ENCODE results near the gene FERMT2. TPM values are rescaled to one million over a fixed set of nuclear protein-coding genes. Genes with fewer than 3 reads are reported as not detected.

FERMT2 gene
- total and polyA plus RNA-seq, 2 donors from 2014 or later = 46.2 to 78.2 TPM

DNA sequence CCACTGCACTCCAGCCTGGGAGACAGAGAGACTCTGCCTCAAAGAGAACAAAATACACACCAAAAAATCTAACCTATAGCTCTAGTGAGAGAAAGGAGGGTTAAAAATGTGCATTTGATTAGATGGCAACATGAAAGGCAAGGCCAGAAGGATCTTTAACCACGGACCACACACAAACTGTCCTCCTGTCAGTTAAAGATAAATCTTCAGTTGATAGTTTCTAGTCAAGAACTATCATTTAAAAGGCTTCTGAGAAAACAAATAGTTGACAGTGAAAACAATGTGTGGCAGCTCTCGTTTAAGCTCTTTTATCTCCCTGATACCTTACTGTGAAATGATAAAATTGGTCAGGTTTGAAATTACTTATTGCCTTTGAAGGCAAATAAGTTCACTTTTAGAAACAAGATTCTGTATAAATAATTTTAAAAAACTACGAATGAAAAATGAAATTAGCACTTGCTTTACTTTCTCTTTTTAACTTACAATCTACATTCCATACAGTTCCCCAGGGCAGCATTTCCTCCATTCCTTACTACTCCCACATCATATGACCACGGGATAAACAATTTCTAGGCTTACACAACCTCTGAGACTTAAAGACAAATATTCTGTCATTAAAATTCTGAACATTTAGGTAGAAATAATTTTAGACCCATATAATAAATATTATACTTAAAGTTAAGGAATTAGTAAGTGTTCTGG, 88.1 kb downstream of the FERMT2 start:
- Histone ChIP-seq H3K27ac (ENCODE audit: low read depth in 2 of 2, low read length in 2 of 2) (peak overlapping the region in 1 of 2 donors; percentile 0), H3K4me1 (ENCODE audit: control insufficient read depth in 2 of 3, insufficient read depth in 2 of 3, low read depth in 1 of 3, low read length in 3 of 3) (peaks cover 0 to 2% (median 0%) of the 10 kb centered on the region in 3 donors), H3K9me3 (ENCODE audit: control insufficient read depth in 2 of 3, insufficient read depth in 1 of 3, low read length in 3 of 3) (no peaks in the 10 kb centered on the region), H3K27me3 (ENCODE audit: control insufficient read depth, insufficient read depth, low read length) (no peaks in the 10 kb centered on the region), H3K9ac (ENCODE audit: low read length in 3 of 3) (no peak overlapping the region), H3K4me3 (ENCODE audit: low read length in 3 of 3) (no peak overlapping the region), H3K36me3 (ENCODE audit: control insufficient read depth in 2 of 3, insufficient read depth in 3 of 3, low read length in 3 of 3) (peaks cover 9 to 45% (median 31%) of the 10 kb centered on the region in 3 donors)
- DNase-seq (peak in 1 of 5 donors; percentile 53), FAIRE-seq (peak; percentile 54)
- TF ChIP-seq, protein P1, sequence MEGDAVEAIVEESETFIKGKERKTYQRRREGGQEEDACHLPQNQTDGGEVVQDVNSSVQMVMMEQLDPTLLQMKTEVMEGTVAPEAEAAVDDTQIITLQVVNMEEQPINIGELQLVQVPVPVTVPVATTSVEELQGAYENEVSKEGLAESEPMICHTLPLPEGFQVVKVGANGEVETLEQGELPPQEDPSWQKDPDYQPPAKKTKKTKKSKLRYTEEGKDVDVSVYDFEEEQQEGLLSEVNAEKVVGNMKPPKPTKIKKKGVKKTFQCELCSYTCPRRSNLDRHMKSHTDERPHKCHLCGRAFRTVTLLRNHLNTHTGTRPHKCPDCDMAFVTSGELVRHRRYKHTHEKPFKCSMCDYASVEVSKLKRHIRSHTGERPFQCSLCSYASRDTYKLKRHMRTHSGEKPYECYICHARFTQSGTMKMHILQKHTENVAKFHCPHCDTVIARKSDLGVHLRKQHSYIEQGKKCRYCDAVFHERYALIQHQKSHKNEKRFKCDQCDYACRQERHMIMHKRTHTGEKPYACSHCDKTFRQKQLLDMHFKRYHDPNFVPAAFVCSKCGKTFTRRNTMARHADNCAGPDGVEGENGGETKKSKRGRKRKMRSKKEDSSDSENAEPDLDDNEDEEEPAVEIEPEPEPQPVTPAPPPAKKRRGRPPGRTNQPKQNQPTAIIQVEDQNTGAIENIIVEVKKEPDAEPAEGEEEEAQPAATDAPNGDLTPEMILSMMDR (IDR thresholded peaks at IDR 0.05; ENCODE audit: borderline replicate concordance, extremely low read depth, insufficient read depth) = no peak
- intact Hi-C loops (cut with DNase I) = no loop called here

DNA sequence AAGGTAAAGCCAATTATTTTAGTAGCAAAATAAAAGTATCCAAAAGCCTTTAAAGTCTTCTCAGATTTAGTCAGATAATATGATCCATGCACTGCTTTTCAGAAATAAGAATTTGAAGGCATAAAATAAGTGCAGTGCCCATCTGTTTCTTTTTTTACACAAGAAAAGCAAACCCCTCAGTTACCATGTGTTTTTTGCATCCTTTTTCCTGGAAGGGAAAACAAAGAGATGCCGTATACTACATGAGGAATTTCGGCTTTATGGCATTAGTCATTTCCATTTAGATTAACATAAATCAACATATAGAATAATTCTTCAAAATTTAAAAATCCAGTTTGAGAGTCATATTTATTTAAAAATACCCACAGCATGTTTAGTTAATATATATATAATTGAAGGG, 89.4 kb downstream of the FERMT2 start:
- H3K4me1 ChIP-seq (ENCODE audit: control insufficient read depth in 2 of 3, insufficient read depth in 2 of 3, low read depth in 1 of 3, low read length in 3 of 3) = peaks cover 0 to 2% (median 0%) of the 10 kb centered on the region in 3 donors
- no peak for DNase-seq
- no peak for FAIRE-seq
- TF ChIP-seq, protein P1 (IDR thresholded peaks at IDR 0.05; ENCODE audit: borderline replicate concordance, extremely low read depth, insufficient read depth) = no peak
- no peaks in the 10 kb centered on the region for H3K27me3 ChIP-seq (ENCODE audit: control insufficient read depth, insufficient read depth, low read length)
- no peak overlapping the region for H3K9ac ChIP-seq (ENCODE audit: low read length in 3 of 3)
- H3K27ac ChIP-seq (ENCODE audit: low read depth in 2 of 2, low read length in 2 of 2) = no peak overlapping the region
- H3K4me3 ChIP-seq (ENCODE audit: low read length in 3 of 3) = no peak overlapping the region
- no peaks in the 10 kb centered on the region for H3K9me3 ChIP-seq (ENCODE audit: control insufficient read depth in 2 of 3, insufficient read depth in 1 of 3, low read length in 3 of 3)
- peaks cover 9 to 43% (median 29%) of the 10 kb centered on the region in 3 donors for H3K36me3 ChIP-seq (ENCODE audit: control insufficient read depth in 2 of 3, insufficient read depth in 3 of 3, low read length in 3 of 3)
- intact Hi-C loops (cut with DNase I) = no loop called here

DNA sequence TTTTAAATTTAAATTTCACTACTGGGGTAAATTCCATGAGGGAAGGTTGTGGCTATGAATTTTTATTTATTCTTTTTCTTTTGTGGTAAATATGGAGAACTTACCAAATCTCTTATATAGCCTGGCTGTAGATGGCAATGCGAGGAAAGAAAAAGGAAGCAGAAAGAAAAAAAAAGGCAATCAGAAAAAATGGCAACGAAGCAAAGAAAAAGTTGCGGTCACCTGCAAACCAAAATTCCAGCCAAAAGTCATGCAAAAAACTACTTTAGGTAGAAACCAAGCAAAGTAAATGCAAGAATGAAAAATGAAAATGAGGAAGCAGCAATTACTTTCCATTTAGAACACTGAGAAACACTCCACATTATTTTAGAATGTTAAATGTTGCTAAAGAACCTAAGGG, 89.9 kb downstream of the FERMT2 start:
- no peaks in the 10 kb centered on the region for H3K9me3 ChIP-seq (ENCODE audit: control insufficient read depth in 2 of 3, insufficient read depth in 1 of 3, low read length in 3 of 3)
- H3K4me3 ChIP-seq (ENCODE audit: low read length in 3 of 3) = no peak overlapping the region
- peaks cover 0 to 2% (median 0%) of the 10 kb centered on the region in 3 donors for H3K4me1 ChIP-seq (ENCODE audit: control insufficient read depth in 2 of 3, insufficient read depth in 2 of 3, low read depth in 1 of 3, low read length in 3 of 3)
- no peaks in the 10 kb centered on the region for H3K27me3 ChIP-seq (ENCODE audit: control insufficient read depth, insufficient read depth, low read length)
- H3K9ac ChIP-seq (ENCODE audit: low read length in 3 of 3) = no peak overlapping the region
- TF ChIP-seq, protein P1 (IDR thresholded peaks at IDR 0.05; ENCODE audit: borderline replicate concordance, extremely low read depth, insufficient read depth) = no peak
- H3K27ac ChIP-seq (ENCODE audit: low read depth in 2 of 2, low read length in 2 of 2) = no peak overlapping the region
- intact Hi-C loops (cut with DNase I) = no loop called here
- peaks cover 9 to 44% (median 29%) of the 10 kb centered on the region in 3 donors for H3K36me3 ChIP-seq (ENCODE audit: control insufficient read depth in 2 of 3, insufficient read depth in 3 of 3, low read length in 3 of 3)
- FAIRE-seq = no peak
- no peak for DNase-seq

Data from kidney (tissue), 14 donors.